Mesothelial cell of epicardium (in vitro differentiated cells): Measurements from ENCODE around the gene SNED1. TPM values are rescaled to one million over a fixed set of nuclear protein-coding genes. Genes with fewer than 3 reads are reported as not detected.

Source experiments
- DNase-seq, 2 experiments: peaks; one replicate each; pipeline ENCODE4 v3.0.0; 2021; ENCODE audit warnings: low spot score in 2 of 2; ENCODE audit not compliant: unreplicated experiment in 2 of 2
- H3K27ac Mint-ChIP-seq: 2 replicates; pipeline ENCODE4 v1.8.0; 2021; ENCODE audit warnings: mixed read lengths
- H3K27me3 Mint-ChIP-seq: 2 replicates; pipeline ENCODE4 v1.8.0; 2021; ENCODE audit warnings: low read depth, mixed read lengths
- H3K36me3 Mint-ChIP-seq: 2 replicates; pipeline ENCODE4 v1.8.0; 2021; ENCODE audit warnings: mixed read lengths
- H3K4me1 Mint-ChIP-seq: 2 replicates; pipeline ENCODE4 v1.8.0; 2021; ENCODE audit warnings: mixed read lengths
- H3K4me3 Mint-ChIP-seq: 2 replicates; pipeline ENCODE4 v1.8.0; 2021; ENCODE audit warnings: mild to moderate bottlenecking, moderate library complexity, mixed read lengths
- H3K9me3 Mint-ChIP-seq: 2 replicates; pipeline ENCODE4 v1.8.0; 2021; ENCODE audit warnings: mixed read lengths
- total RNA-seq: library from RNA; stranded (reverse); gene quantifications from 3 replicates; pipeline ENCODE4 v1.2.1, GENCODE V29; 2021
- TF ChIP-seq, protein P1 (sequence below): fragments of 200-600 bp; sonication (generic); IDR thresholded peaks from one replicate; pipeline ENCODE4 v1.5.0; 2021; ENCODE audit warnings: antibody characterized with exemption; ENCODE audit not compliant: unreplicated experiment

Gene SNED1
- total RNA-seq, 1 donor from 2014 or later = 9.4 TPM

DNA sequence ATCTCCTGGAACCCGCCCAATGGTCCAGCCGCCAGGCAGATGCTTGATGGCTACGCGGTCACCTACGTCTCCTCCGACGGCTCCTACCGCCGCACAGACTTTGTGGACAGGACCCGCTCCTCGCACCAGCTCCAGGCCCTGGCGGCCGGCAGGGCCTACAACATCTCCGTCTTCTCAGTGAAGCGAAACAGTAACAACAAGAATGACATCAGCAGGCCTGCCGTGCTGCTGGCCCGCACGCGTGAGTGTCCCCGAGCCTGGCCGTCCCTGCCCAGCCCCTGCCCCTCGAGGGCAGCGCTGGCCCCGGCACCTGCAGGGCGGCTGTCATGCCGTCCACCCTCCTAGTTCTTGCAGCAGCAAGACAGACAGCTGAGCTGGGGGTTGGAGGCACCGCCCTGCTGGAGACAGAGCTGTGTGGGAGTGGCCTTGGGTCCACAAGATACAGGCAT is 67.0 kb downstream of the SNED1 start:
- no peak overlapping the region for H3K27ac Mint-ChIP-seq
- no peaks in the 10 kb centered on the region for H3K9me3 Mint-ChIP-seq
- DNase-seq = no peak
- TF ChIP-seq, protein P1, sequence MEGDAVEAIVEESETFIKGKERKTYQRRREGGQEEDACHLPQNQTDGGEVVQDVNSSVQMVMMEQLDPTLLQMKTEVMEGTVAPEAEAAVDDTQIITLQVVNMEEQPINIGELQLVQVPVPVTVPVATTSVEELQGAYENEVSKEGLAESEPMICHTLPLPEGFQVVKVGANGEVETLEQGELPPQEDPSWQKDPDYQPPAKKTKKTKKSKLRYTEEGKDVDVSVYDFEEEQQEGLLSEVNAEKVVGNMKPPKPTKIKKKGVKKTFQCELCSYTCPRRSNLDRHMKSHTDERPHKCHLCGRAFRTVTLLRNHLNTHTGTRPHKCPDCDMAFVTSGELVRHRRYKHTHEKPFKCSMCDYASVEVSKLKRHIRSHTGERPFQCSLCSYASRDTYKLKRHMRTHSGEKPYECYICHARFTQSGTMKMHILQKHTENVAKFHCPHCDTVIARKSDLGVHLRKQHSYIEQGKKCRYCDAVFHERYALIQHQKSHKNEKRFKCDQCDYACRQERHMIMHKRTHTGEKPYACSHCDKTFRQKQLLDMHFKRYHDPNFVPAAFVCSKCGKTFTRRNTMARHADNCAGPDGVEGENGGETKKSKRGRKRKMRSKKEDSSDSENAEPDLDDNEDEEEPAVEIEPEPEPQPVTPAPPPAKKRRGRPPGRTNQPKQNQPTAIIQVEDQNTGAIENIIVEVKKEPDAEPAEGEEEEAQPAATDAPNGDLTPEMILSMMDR = no peak
- no peaks in the 10 kb centered on the region for H3K36me3 Mint-ChIP-seq
- peaks cover 4% of the 10 kb centered on the region for H3K4me1 Mint-ChIP-seq
- H3K27me3 Mint-ChIP-seq = peaks cover 13% of the 10 kb centered on the region
- no peak overlapping the region for H3K4me3 Mint-ChIP-seq

DNA sequence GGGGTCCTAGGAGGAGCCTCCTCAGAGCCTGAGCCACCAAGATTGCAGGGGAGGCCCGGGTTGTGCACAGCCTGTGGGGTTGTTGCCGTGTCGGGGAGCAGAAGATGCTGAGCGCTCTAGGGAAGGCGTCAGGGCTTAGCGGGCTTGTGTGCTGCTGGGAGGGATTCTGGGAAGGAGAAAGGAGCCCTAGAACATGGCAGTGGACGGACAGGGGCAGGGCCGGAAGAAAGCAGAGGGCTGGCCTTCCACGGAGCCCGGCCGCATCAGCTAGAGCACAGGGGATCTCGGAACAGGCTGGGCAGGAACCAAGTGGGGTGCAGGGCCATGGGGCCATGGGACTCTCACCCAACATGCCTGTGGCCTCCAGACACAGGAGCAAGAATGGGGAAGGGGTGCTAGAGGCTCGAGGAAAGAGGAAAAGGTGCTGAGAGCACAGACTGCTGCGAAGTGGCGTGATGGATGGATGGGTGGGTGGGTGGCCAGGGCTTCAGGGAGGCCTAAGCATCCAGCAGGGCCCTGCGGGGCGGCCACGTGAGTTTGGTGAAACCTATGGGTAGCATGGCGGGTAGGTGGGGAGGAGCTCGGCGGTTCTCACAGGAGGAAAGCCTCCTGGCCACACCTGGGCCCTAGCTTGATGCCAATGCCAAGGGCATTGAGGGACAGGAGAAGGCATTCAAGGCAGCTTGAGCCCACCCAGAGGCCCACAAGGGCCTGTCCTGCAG is 67.9 kb downstream of the SNED1 start:
- Mint-ChIP-seq H3K36me3 (no peaks in the 10 kb centered on the region), H3K27me3 (peaks cover 11% of the 10 kb centered on the region), H3K27ac (no peak overlapping the region), H3K4me1 (peaks cover 3% of the 10 kb centered on the region), H3K9me3 (no peaks in the 10 kb centered on the region), H3K4me3 (no peak overlapping the region)
- TF ChIP-seq, protein P1 = no peak
- no peak for DNase-seq

DNA sequence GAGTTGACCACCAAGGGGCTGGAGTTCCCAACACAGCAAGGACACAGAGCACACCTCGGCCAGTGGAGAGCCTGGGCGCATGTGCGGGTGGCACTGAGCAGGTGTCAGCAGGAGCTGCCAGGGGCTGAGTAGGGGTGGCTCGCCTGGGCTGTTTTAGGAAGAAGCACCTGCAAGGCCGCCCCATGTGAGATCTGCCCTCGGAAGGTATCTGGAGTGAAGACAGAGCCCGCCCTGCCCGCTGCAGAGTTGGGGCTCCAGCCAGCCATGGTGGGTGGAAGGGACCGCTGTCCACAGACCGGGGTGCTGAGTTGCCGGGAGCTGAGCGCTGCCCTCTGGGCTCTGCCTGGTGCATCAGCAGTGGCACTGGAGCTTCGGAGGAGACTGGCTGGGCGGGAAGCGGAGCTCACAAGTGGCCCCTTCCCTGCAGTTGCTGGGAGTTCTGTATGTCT is 68.5 kb downstream of the SNED1 start:
- no peaks in the 10 kb centered on the region for H3K9me3 Mint-ChIP-seq
- no peak overlapping the region for H3K27ac Mint-ChIP-seq
- DNase-seq = peak in 1 of 2 experiments; percentile 49
- H3K36me3 Mint-ChIP-seq = no peaks in the 10 kb centered on the region
- TF ChIP-seq, protein P1 = no peak
- H3K4me1 Mint-ChIP-seq = peaks cover 3% of the 10 kb centered on the region
- H3K27me3 Mint-ChIP-seq = peaks cover 10% of the 10 kb centered on the region
- no peak overlapping the region for H3K4me3 Mint-ChIP-seq

- Mint-ChIP-seq H3K4me3 (no peak overlapping the region), H3K27ac (no peak overlapping the region), H3K27me3 (peaks cover 12% of the 10 kb centered on the region), H3K36me3 (no peaks in the 10 kb centered on the region), H3K4me1 (peaks cover 3% of the 10 kb centered on the region), H3K9me3 (no peaks in the 10 kb centered on the region)
- DNase-seq = no peak
- TF ChIP-seq, protein P1 = no peak
Measured at GRCh38 chr2:241067501-241068135, 69.2 kb downstream of the SNED1 start.

- no peak for DNase-seq
- H3K4me3 Mint-ChIP-seq = no peak overlapping the region
- H3K27me3 Mint-ChIP-seq = peaks cover 6% of the 10 kb centered on the region
- no peaks in the 10 kb centered on the region for H3K36me3 Mint-ChIP-seq
- H3K4me1 Mint-ChIP-seq = peaks cover 3% of the 10 kb centered on the region
- no peaks in the 10 kb centered on the region for H3K9me3 Mint-ChIP-seq
- TF ChIP-seq, protein P1 = no peak
- H3K27ac Mint-ChIP-seq = no peak overlapping the region
Measured at GRCh38 chr2:241068136-241068941, 69.9 kb downstream of the SNED1 start.
